Lung (tissue), 12 donors: ENCODE data around the gene SPATA1. TPM values are rescaled to one million over a fixed set of nuclear protein-coding genes. Genes with fewer than 3 reads are reported as not detected.

ENCODE experiments used
- ATAC-seq: fragments of 200-7000 bp; cut with Tn5 transposase; one replicate; pipeline ENCODE4 v1.9.1; 2020; ENCODE audit warnings: moderate number of reproducible peaks; ENCODE audit not compliant: insufficient read depth, low FRiP score
- DNase-seq, 3 donors: peaks; one replicate each; pipeline ENCODE4 v3.0.0-alpha.2; 2013 to 2017
- H3K27ac ChIP-seq, 2 donors: one replicate each; pipeline ENCODE4 v1.5.1; 2013; ENCODE audit warnings: mild to moderate bottlenecking in 2 of 2, moderate library complexity in 2 of 2, control low read depth in 1 of 2, inconsistent platforms in 1 of 2, low read depth in 1 of 2, low read length in 1 of 2
- H3K27me3 ChIP-seq, 3 donors: one replicate each; pipeline ENCODE4 v1.5.1; 2013; ENCODE audit warnings: low read length in 2 of 3; ENCODE audit not compliant: control insufficient read depth in 3 of 3, insufficient read depth in 3 of 3
- H3K36me3 ChIP-seq, 4 donors: one replicate each; pipeline ENCODE4 v1.5.1; 2013; ENCODE audit warnings: low read length in 4 of 4, mild to moderate bottlenecking in 1 of 4, moderate library complexity in 1 of 4; ENCODE audit not compliant: control insufficient read depth in 4 of 4, insufficient read depth in 4 of 4
- H3K4me1 ChIP-seq, 5 donors: one replicate each; pipeline ENCODE4 v1.5.1; 2013; ENCODE audit warnings: low read length in 5 of 5, mild to moderate bottlenecking in 2 of 5, moderate library complexity in 1 of 5; ENCODE audit not compliant: control insufficient read depth in 5 of 5, insufficient read depth in 5 of 5
- H3K4me3 ChIP-seq: one replicate; pipeline ENCODE4 v1.5.1; 2013; ENCODE audit warnings: mild to moderate bottlenecking, control low read depth, moderate library complexity
- H3K9ac ChIP-seq, 2 donors: one replicate each; pipeline ENCODE4 v1.5.1; 2013; ENCODE audit warnings: low read length in 2 of 2, control low read depth in 1 of 2; ENCODE audit not compliant: insufficient read depth in 1 of 2
- H3K9me3 ChIP-seq, 4 donors: one replicate each; pipeline ENCODE4 v1.5.1; 2013; ENCODE audit warnings: low read length in 3 of 4, mild to moderate bottlenecking in 1 of 4, moderate library complexity in 1 of 4; ENCODE audit not compliant: control insufficient read depth in 4 of 4, insufficient read depth in 3 of 4
- WGBS, 2 donors: extraction: QIAGEN DNeasy Blood & Tissue Kit; methylation state at CpG; one replicate each; pipeline ENCODE4 v1.1.7; 2013; 5-methylcytosine and 5-hydroxymethylcytosine counted together
- polyA plus RNA-seq, 2 donors: library from polyadenylated mRNA; stranded (reverse); fragments of 200-250 nt; gene quantifications; one replicate each; pipeline ENCODE4 v1.2.1, GENCODE V29; 2013
- total RNA-seq, 2 donors: library from RNA; depleted of rRNA in 1 of 2; stranded (reverse); fragments of >200 nt in 1 of 2; gene quantifications; one replicate each; pipeline ENCODE4 v1.2.1, GENCODE V29; 2014 to 2021
- TF ChIP-seq, protein P1 (sequence below): IDR thresholded peaks from 2 replicates; pipeline ENCODE4 v1.5.1; 2012; ENCODE audit warnings: mild to moderate bottlenecking; ENCODE audit errors: control extremely low read depth, extremely low read depth
- donor health status: control.
- donor health status: control.
- donor health status: Bipolar disorder and iron deficiency.
- donor health status: healthy.
- donor health status: DM: yes; HTN: yes; CAD: no.

Gene SPATA1
- total and polyA plus RNA-seq, 4 donors = 0.71 to 3.9 (median 2.4) TPM

DNA sequence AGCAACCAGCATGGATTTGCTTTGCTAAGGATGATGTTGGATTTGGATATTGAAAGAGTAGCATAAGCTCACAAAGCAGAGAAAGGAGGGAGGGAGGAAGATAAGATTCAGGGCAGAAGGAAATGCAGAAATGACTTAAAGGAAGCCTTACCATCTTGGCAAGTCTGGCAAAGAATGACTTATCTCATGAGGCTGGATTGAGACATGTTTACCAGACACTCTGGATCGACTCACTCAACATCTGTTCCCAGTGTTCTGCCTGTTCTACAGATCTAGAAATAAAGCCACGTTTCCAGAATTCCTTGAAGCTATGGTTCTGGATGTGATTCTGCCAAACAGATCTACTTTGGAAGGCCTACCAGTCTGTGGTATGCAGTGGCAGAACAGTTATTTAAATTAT, 106.8 kb downstream of the SPATA1 start:
- no peak for DNase-seq
- Histone ChIP-seq H3K36me3 (no peaks in the 10 kb centered on the region), H3K27me3 (no peaks in the 10 kb centered on the region), H3K9me3 (no peaks in the 10 kb centered on the region), H3K27ac (no peak overlapping the region), H3K4me3 (no peak overlapping the region), H3K4me1 (no peaks in the 10 kb centered on the region), H3K9ac (no peak overlapping the region)
- TF ChIP-seq, protein P1, sequence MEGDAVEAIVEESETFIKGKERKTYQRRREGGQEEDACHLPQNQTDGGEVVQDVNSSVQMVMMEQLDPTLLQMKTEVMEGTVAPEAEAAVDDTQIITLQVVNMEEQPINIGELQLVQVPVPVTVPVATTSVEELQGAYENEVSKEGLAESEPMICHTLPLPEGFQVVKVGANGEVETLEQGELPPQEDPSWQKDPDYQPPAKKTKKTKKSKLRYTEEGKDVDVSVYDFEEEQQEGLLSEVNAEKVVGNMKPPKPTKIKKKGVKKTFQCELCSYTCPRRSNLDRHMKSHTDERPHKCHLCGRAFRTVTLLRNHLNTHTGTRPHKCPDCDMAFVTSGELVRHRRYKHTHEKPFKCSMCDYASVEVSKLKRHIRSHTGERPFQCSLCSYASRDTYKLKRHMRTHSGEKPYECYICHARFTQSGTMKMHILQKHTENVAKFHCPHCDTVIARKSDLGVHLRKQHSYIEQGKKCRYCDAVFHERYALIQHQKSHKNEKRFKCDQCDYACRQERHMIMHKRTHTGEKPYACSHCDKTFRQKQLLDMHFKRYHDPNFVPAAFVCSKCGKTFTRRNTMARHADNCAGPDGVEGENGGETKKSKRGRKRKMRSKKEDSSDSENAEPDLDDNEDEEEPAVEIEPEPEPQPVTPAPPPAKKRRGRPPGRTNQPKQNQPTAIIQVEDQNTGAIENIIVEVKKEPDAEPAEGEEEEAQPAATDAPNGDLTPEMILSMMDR = no peak
- ATAC-seq = no peak
- WGBS, 2 donors = 87 to 93% methylated on average over 2 of the region's 2 CpGs

DNA sequence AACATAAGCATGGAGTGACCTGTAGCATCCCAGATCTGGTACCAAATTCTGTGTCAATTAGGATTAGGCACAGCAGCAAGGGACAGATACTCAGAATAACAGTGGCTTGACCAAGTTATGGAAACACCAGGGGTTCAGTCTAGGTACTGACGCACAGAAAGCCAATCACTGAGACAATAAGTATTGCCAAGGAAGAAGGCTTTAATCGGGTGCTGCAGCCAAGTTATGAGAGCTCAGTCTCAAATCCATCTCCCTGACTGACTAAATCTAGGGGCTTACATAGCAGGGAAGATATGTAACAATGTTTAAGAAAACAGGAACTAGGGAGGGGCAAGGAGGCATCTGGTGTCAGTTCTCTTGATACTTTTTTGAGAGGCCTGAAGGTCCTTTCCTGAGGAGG, 107.7 kb downstream of the SPATA1 start:
- 93% methylated on average over 2 of the region's 2 CpGs for WGBS, 2 donors
- Histone ChIP-seq H3K36me3 (no peaks in the 10 kb centered on the region), H3K9me3 (no peaks in the 10 kb centered on the region), H3K27me3 (peaks cover 0 to 4% (median 0%) of the 10 kb centered on the region in 3 donors), H3K4me3 (no peak overlapping the region), H3K4me1 (no peaks in the 10 kb centered on the region), H3K9ac (no peak overlapping the region), H3K27ac (no peak overlapping the region)
- TF ChIP-seq, protein P1 = no peak
- no peak for ATAC-seq
- DNase-seq = no peak

DNA sequence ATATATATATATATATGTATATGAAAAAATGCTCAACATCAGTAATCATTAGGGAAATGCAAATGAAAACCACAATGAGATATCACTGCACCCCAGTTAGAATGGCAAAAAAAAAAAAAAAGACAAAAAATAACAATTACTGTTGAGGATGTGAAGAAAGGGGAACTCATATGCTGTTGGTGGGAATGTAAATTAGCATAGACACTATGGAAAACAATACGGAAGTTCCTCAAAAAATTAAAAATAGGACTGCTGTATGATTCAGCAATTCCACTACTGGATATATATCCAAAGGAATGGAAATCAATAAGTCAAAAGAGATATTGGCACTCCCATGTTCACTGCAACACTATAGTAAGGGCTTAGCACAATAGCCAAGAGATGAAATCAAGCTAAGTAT, 109.6 kb downstream of the SPATA1 start:
- H3K9ac ChIP-seq = no peak overlapping the region
- no peak for DNase-seq
- H3K9me3 ChIP-seq = no peaks in the 10 kb centered on the region
- peaks cover 0 to 4% (median 0%) of the 10 kb centered on the region in 3 donors for H3K27me3 ChIP-seq
- TF ChIP-seq, protein P1 = no peak
- H3K27ac ChIP-seq = no peak overlapping the region
- WGBS, 2 donors = 36 to 69% methylated on average over 1 of the region's 1 CpG
- no peak for ATAC-seq
- no peak overlapping the region for H3K4me3 ChIP-seq
- H3K36me3 ChIP-seq = no peaks in the 10 kb centered on the region
- H3K4me1 ChIP-seq = peaks cover 0 to 7% (median 0%) of the 10 kb centered on the region in 5 donors

Other genes starting within 250 kb of the SPATA1 start
- gene SAMD13, start 204.7 kb upstream of the SPATA1 start, total RNA-seq = 1 to 10 TPM in 1 of 2 donors, under 1 TPM in 1; 0.89 to 3.4 TPM
- under 1 TPM; 0.30 to 0.41 TPM for gene SAMD13, start 204.7 kb upstream of the SPATA1 start, polyA plus RNA-seq
- gene DNASE2B, start 107.9 kb upstream of the SPATA1 start, total RNA-seq = 1 to 10 TPM in 1 of 2 donors, not detected in 1; 1.3 TPM
- gene DNASE2B, start 107.9 kb upstream of the SPATA1 start, polyA plus RNA-seq = 1 to 10 TPM in 1 of 2 donors, under 1 TPM in 1; 0.29 to 4.9 TPM
- 10 to 100 TPM; 22.2 to 47.2 TPM for gene RPF1, start 27.1 kb upstream of the SPATA1 start, total RNA-seq
- 10 to 100 TPM; 25.2 to 35.2 TPM for gene RPF1, start 27.1 kb upstream of the SPATA1 start, polyA plus RNA-seq
- 100 to 1,000 TPM in 1 of 2 donors, 10 to 100 TPM in 1; 60.7 to 115 TPM for gene GNG5, start 195 bp downstream of the SPATA1 start, total RNA-seq
- gene GNG5, start 195 bp downstream of the SPATA1 start, polyA plus RNA-seq = 100 to 1,000 TPM; 207 to 263 TPM
- 10 to 100 TPM; 18.8 to 21.1 TPM for gene CTBS, start 68.1 kb downstream of the SPATA1 start, total RNA-seq
- 10 to 100 TPM in 1 of 2 donors, 1 to 10 TPM in 1; 7.7 to 22.6 TPM for gene CTBS, start 68.1 kb downstream of the SPATA1 start, polyA plus RNA-seq
- 10 to 100 TPM in 1 of 2 donors, 1 to 10 TPM in 1; 7.2 to 12.1 TPM for gene SSX2IP, start 184.1 kb downstream of the SPATA1 start, total RNA-seq
- gene SSX2IP, start 184.1 kb downstream of the SPATA1 start, polyA plus RNA-seq = 1 to 10 TPM; 2.7 to 3.0 TPM